Measurements from ENCODE around the gene SERP1.
"Not testable (repeated sequence)": the region's sequence is repeated elsewhere in the genome, so short reads cannot be mapped to it uniquely, and the experiment has no call there.

The SERP1 gene

GRCh38 chr3:150540991-150541390 lies 5.3 kb downstream of the SERP1 start:
- no peak overlapping the region for H3K27ac ChIP-seq
- DNase-seq (ENCODE audit: low read depth, low spot score): no peak

GRCh38 chr3:150540297-150540696 lies 6.0 kb downstream of the SERP1 start:
- DNase-seq (ENCODE audit: low read depth, low spot score): no peak
- no peak overlapping the region for H3K27ac ChIP-seq

- no peak for DNase-seq (ENCODE audit: low read depth, low spot score)
- no peak overlapping the region for H3K27ac ChIP-seq
These were observed 7.7 kb downstream of the SERP1 start for GRCh38 chr3:150538324-150539208.

- H3K27ac ChIP-seq: no peak overlapping the region
These were observed 11.1 kb downstream of the SERP1 start for GRCh38 chr3:150535204-150535603.

GRCh38 chr3:150531775-150532174 lies 14.5 kb downstream of the SERP1 start:
- H3K27ac ChIP-seq: no peak overlapping the region
- no peak for DNase-seq (ENCODE audit: low read depth, low spot score)

More at GRCh38 chr3:150535204-150535603, 11.1 kb downstream of the SERP1 start:
- DNase-seq (ENCODE audit: low read depth, low spot score): no peak

GRCh38 chr3:150528354-150528797 lies 17.9 kb downstream of the SERP1 start:
- no peak for DNase-seq (ENCODE audit: low read depth, low spot score)
- no peak overlapping the region for H3K27ac ChIP-seq

GRCh38 chr3:150527464-150528255 lies 18.6 kb downstream of the SERP1 start:
- H3K27ac ChIP-seq: no peak overlapping the region
- no peak for DNase-seq (ENCODE audit: low read depth, low spot score)

- no peak for DNase-seq (ENCODE audit: low read depth, low spot score)
- no peak overlapping the region for H3K27ac ChIP-seq
These were observed 22.8 kb downstream of the SERP1 start for GRCh38 chr3:150523538-150523937.

- no peak for DNase-seq (ENCODE audit: low read depth, low spot score)
- H3K27ac ChIP-seq: no peak overlapping the region
These were observed 24.8 kb downstream of the SERP1 start for GRCh38 chr3:150521463-150521862.

GRCh38 chr3:150520408-150520807 lies 25.9 kb downstream of the SERP1 start:
- DNase-seq (ENCODE audit: low read depth, low spot score): no peak
- no peak overlapping the region for H3K27ac ChIP-seq

GRCh38 chr3:150519026-150519425 lies 27.3 kb downstream of the SERP1 start:
- peak; percentile 93 for DNase-seq (ENCODE audit: low read depth, low spot score)
- H3K27ac ChIP-seq: peak overlapping the region; percentile 85

GRCh38 chr3:150515210-150515609 lies 31.1 kb downstream of the SERP1 start:
- H3K27ac ChIP-seq: no peak overlapping the region
- peak; percentile 36 for DNase-seq (ENCODE audit: low read depth, low spot score)

GRCh38 chr3:150511122-150511821 lies 35.0 kb downstream of the SERP1 start:
- H3K27ac ChIP-seq: no peak overlapping the region

GRCh38 chr3:150509780-150510179 lies 36.5 kb downstream of the SERP1 start:
- no peak overlapping the region for H3K27ac ChIP-seq
- DNase-seq (ENCODE audit: low read depth, low spot score): no peak

More at GRCh38 chr3:150511122-150511821, 35.0 kb downstream of the SERP1 start:
- DNase-seq (ENCODE audit: low read depth, low spot score): no peak

GRCh38 chr3:150508401-150508800 lies 37.9 kb downstream of the SERP1 start:
- DNase-seq (ENCODE audit: low read depth, low spot score): no peak
- H3K27ac ChIP-seq: no peak overlapping the region

- no peak for DNase-seq (ENCODE audit: low read depth, low spot score)
- no peak overlapping the region for H3K27ac ChIP-seq
These were observed 41.8 kb downstream of the SERP1 start for GRCh38 chr3:150504483-150504882.

- no peak for DNase-seq (ENCODE audit: low read depth, low spot score)
- no peak overlapping the region for H3K27ac ChIP-seq
These were observed 42.7 kb downstream of the SERP1 start for GRCh38 chr3:150503402-150504099.

GRCh38 chr3:150500960-150501359 lies 45.3 kb downstream of the SERP1 start:
- DNase-seq (ENCODE audit: low read depth, low spot score); H3K27ac ChIP-seq: not testable (repeated sequence)

- DNase-seq (ENCODE audit: low read depth, low spot score): peak; percentile 44
These were observed 48.3 kb downstream of the SERP1 start for GRCh38 chr3:150497956-150498355.

More at GRCh38 chr3:150497956-150498355, 48.3 kb downstream of the SERP1 start:
- H3K27ac ChIP-seq: no peak overlapping the region

Data from epithelial cell of prostate (primary cell).